Fibroblast of the aortic adventitia (primary cell): ENCODE results near the gene NANOS1. TPM values are rescaled to one million over a fixed set of nuclear protein-coding genes. Genes with fewer than 3 reads are reported as not detected.

Experiments used
- DNase-seq: peaks from one replicate; pipeline ENCODE4 v3.0.0-alpha.2; 2010; ENCODE audit warnings: low read depth
- H3K4me3 ChIP-seq: 2 replicates; pipeline ENCODE4 v1.5.1; 2011; ENCODE audit warnings: low read depth, mild to moderate bottlenecking, control low read depth, low read length, moderate library complexity
- CTCF ChIP-seq: IDR thresholded peaks from 2 replicates; pipeline ENCODE4 v1.5.1; 2011; ENCODE audit warnings: mild to moderate bottlenecking, low read length, control low read depth, inconsistent platforms; ENCODE audit not compliant: insufficient read depth
- total RNA-seq: library from RNA; depleted of rRNA; stranded (reverse); fragments of >200 nt; gene quantifications from 2 replicates; pipeline ENCODE4 v1.2.3, GENCODE V29; 2012; ENCODE audit warnings: low replicate concordance

Gene NANOS1
- total RNA-seq, 1 donor, result 2.1 TPM

- TF ChIP-seq CTCF, result no peak
- DNase-seq, result no peak
- H3K4me3 ChIP-seq, result no peak overlapping the region
Measured at GRCh38 chr10:118985576-118985975, 43.9 kb upstream of the NANOS1 start.

- H3K4me3 ChIP-seq, result no peak overlapping the region
- DNase-seq, result no peak
- TF ChIP-seq CTCF, result no peak
Measured at GRCh38 chr10:118986815-118987790, 42.4 kb upstream of the NANOS1 start.

- TF ChIP-seq CTCF, result no peak
- no peak for DNase-seq
- H3K4me3 ChIP-seq, result no peak overlapping the region
Measured at GRCh38 chr10:118990326-118990725, 39.2 kb upstream of the NANOS1 start.

GRCh38 chr10:118992496-118992895 lies 37.0 kb upstream of the NANOS1 start:
- H3K4me3 ChIP-seq, result no peak overlapping the region
- no peak for TF ChIP-seq CTCF
- no peak for DNase-seq

GRCh38 chr10:118993214-118993613 lies 36.3 kb upstream of the NANOS1 start:
- no peak for DNase-seq
- H3K4me3 ChIP-seq, result no peak overlapping the region
- no peak for TF ChIP-seq CTCF

- no peak for DNase-seq
- no peak overlapping the region for H3K4me3 ChIP-seq
- TF ChIP-seq CTCF, result no peak
Measured at GRCh38 chr10:118994321-118994720, 35.2 kb upstream of the NANOS1 start.
